IPS-20b (cell line): Measurements from ENCODE around the gene LNX1.

Source experiments
- H3K27ac ChIP-seq: one replicate; pipeline ENCODE4 v1.5.1; 2013; ENCODE audit warnings: low read length
- H3K27me3 ChIP-seq: 2 replicates; pipeline ENCODE4 v1.6.1; 2013; ENCODE audit warnings: mild to moderate bottlenecking, low read length, inconsistent platforms; ENCODE audit not compliant: insufficient read depth
- H3K36me3 ChIP-seq: 2 replicates; pipeline ENCODE4 v1.6.1; 2013; ENCODE audit warnings: low read depth, mild to moderate bottlenecking, inconsistent platforms, low read length, moderate library complexity; ENCODE audit not compliant: insufficient read depth
- H3K4me1 ChIP-seq: 2 replicates; pipeline ENCODE4 v1.6.1; 2013; ENCODE audit warnings: mild to moderate bottlenecking, control low read depth, inconsistent platforms, low read length, moderate library complexity; ENCODE audit not compliant: insufficient read depth
- H3K4me3 ChIP-seq: 2 replicates; pipeline ENCODE4 v1.5.1; 2013; ENCODE audit warnings: mild to moderate bottlenecking, low read length, inconsistent platforms
- H3K9ac ChIP-seq: 2 replicates; pipeline ENCODE4 v1.6.1; 2013; ENCODE audit warnings: low read depth, mild to moderate bottlenecking, inconsistent platforms, low read length, moderate library complexity
- H3K9me3 ChIP-seq: 2 replicates; pipeline ENCODE4 v1.6.1; 2013; ENCODE audit warnings: mild to moderate bottlenecking, low read depth, low read length, inconsistent platforms; ENCODE audit not compliant: insufficient read depth

LNX1 gene

GRCh38 chr4:53583513-53583912 lies 7.8 kb downstream of the LNX1 start:
- no peaks in the 10 kb centered on the region for H3K27me3 ChIP-seq
- H3K4me1 ChIP-seq: peaks cover 8% of the 10 kb centered on the region
- no peak overlapping the region for H3K4me3 ChIP-seq
- H3K27ac ChIP-seq: no peak overlapping the region
- H3K9me3 ChIP-seq: no peaks in the 10 kb centered on the region
- no peaks in the 10 kb centered on the region for H3K36me3 ChIP-seq
- no peak overlapping the region for H3K9ac ChIP-seq

- no peaks in the 10 kb centered on the region for H3K27me3 ChIP-seq
- no peak overlapping the region for H3K4me3 ChIP-seq
- peaks cover 8% of the 10 kb centered on the region for H3K4me1 ChIP-seq
- no peak overlapping the region for H3K27ac ChIP-seq
- H3K9ac ChIP-seq: no peak overlapping the region
- no peaks in the 10 kb centered on the region for H3K36me3 ChIP-seq
- no peaks in the 10 kb centered on the region for H3K9me3 ChIP-seq
Measured at GRCh38 chr4:53582194-53582593, 9.1 kb downstream of the LNX1 start.

GRCh38 chr4:53580274-53580673 lies 11.0 kb downstream of the LNX1 start:
- Histone ChIP-seq H3K9me3 (no peaks in the 10 kb centered on the region), H3K27me3 (no peaks in the 10 kb centered on the region), H3K9ac (no peak overlapping the region), H3K4me1 (peaks cover 8% of the 10 kb centered on the region), H3K36me3 (no peaks in the 10 kb centered on the region), H3K27ac (no peak overlapping the region), H3K4me3 (no peak overlapping the region)

- Histone ChIP-seq H3K36me3 (no peaks in the 10 kb centered on the region), H3K4me3 (no peak overlapping the region), H3K9ac (no peak overlapping the region), H3K4me1 (peaks cover 8% of the 10 kb centered on the region), H3K27ac (no peak overlapping the region), H3K9me3 (no peaks in the 10 kb centered on the region), H3K27me3 (no peaks in the 10 kb centered on the region)
Measured at GRCh38 chr4:53579826-53580225, 11.5 kb downstream of the LNX1 start.

- no peak overlapping the region for H3K4me3 ChIP-seq
- H3K27ac ChIP-seq: no peak overlapping the region
Measured at GRCh38 chr4:53576676-53577372, 14.5 kb downstream of the LNX1 start.

GRCh38 chr4:53576071-53576617 lies 15.1 kb downstream of the LNX1 start:
- Histone ChIP-seq H3K36me3 (no peaks in the 10 kb centered on the region), H3K27me3 (no peaks in the 10 kb centered on the region), H3K4me3 (no peak overlapping the region), H3K9ac (no peak overlapping the region), H3K4me1 (peaks cover 8% of the 10 kb centered on the region), H3K27ac (no peak overlapping the region), H3K9me3 (no peaks in the 10 kb centered on the region)

More at GRCh38 chr4:53576676-53577372, 14.5 kb downstream of the LNX1 start:
- Histone ChIP-seq H3K27me3 (no peaks in the 10 kb centered on the region), H3K4me1 (peaks cover 8% of the 10 kb centered on the region), H3K36me3 (no peaks in the 10 kb centered on the region), H3K9ac (no peak overlapping the region), H3K9me3 (no peaks in the 10 kb centered on the region)

- no peaks in the 10 kb centered on the region for H3K36me3 ChIP-seq
- H3K4me1 ChIP-seq: peaks cover 8% of the 10 kb centered on the region
- H3K27me3 ChIP-seq: no peaks in the 10 kb centered on the region
- no peaks in the 10 kb centered on the region for H3K9me3 ChIP-seq
- H3K27ac ChIP-seq: no peak overlapping the region
- H3K9ac ChIP-seq: no peak overlapping the region
- H3K4me3 ChIP-seq: no peak overlapping the region
Measured at GRCh38 chr4:53575552-53575951, 15.7 kb downstream of the LNX1 start.

DNA sequence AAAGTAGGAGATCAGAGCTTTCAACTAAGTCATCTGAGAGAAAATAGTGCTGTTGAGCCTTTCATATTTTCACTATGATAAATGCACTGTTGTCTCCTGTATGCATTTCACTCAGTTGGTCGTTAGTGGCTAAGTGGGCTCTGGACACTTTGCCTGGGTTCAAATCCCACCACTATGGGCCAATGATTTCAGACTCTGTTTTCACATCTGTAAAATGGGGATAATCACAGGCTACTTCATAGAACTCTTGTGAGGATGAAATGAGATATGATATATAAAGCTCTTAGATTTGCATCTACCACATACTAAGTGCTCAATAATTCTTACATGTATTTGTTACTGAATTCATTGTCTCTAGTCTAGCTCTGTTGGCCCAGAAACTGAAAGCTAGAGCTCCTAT lies 16.8 kb downstream of the LNX1 start:
- Histone ChIP-seq H3K36me3 (no peaks in the 10 kb centered on the region), H3K27ac (no peak overlapping the region), H3K4me3 (no peak overlapping the region), H3K4me1 (peaks cover 4% of the 10 kb centered on the region), H3K27me3 (no peaks in the 10 kb centered on the region), H3K9ac (no peak overlapping the region), H3K9me3 (no peaks in the 10 kb centered on the region)

GRCh38 chr4:53573696-53574095 lies 17.6 kb downstream of the LNX1 start:
- Histone ChIP-seq H3K4me3 (no peak overlapping the region), H3K27ac (no peak overlapping the region), H3K27me3 (no peaks in the 10 kb centered on the region)

GRCh38 chr4:53572600-53572994 lies 18.7 kb downstream of the LNX1 start:
- no peaks in the 10 kb centered on the region for H3K4me1 ChIP-seq
- H3K9me3 ChIP-seq: no peaks in the 10 kb centered on the region
- H3K4me3 ChIP-seq: no peak overlapping the region
- no peak overlapping the region for H3K9ac ChIP-seq
- no peak overlapping the region for H3K27ac ChIP-seq
- no peaks in the 10 kb centered on the region for H3K27me3 ChIP-seq
- H3K36me3 ChIP-seq: no peaks in the 10 kb centered on the region

More at GRCh38 chr4:53573696-53574095, 17.6 kb downstream of the LNX1 start:
- Histone ChIP-seq H3K9ac (no peak overlapping the region), H3K4me1 (no peaks in the 10 kb centered on the region), H3K9me3 (no peaks in the 10 kb centered on the region), H3K36me3 (no peaks in the 10 kb centered on the region)

- Histone ChIP-seq H3K4me1 (no peaks in the 10 kb centered on the region), H3K4me3 (no peak overlapping the region), H3K36me3 (no peaks in the 10 kb centered on the region), H3K27me3 (no peaks in the 10 kb centered on the region), H3K9ac (no peak overlapping the region), H3K27ac (no peak overlapping the region), H3K9me3 (no peaks in the 10 kb centered on the region)
Measured at GRCh38 chr4:53571936-53572599, 19.2 kb downstream of the LNX1 start.

DNA sequence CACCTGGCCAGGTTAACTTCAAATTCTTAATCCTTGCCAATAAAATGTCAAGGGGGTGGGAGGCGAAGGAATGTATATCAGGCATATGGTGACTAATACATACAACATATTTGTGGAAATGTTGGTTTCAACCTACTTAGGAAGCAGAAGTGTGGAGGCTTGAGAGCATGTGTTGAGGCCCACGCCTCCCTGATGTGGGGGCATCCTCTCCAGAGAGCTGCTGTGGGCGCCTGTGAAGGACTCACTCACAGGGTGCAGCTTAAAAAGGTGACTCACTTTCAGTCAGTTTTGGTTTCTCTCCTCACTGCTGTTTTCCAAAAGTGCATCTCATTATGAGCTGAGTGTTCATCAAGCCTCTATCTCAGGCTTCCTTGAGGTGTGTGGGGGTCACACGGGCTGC lies 27.5 kb downstream of the LNX1 start:
- H3K4me1 ChIP-seq: no peaks in the 10 kb centered on the region
- no peak overlapping the region for H3K4me3 ChIP-seq
- H3K27me3 ChIP-seq: no peaks in the 10 kb centered on the region
- no peaks in the 10 kb centered on the region for H3K36me3 ChIP-seq
- H3K9me3 ChIP-seq: no peaks in the 10 kb centered on the region
- H3K27ac ChIP-seq: no peak overlapping the region
- H3K9ac ChIP-seq: no peak overlapping the region
